BE2C (cell line): ENCODE measurements around the gene SLC30A3.

Experiments used
- DNase-seq: peaks from one replicate; pipeline ENCODE4 v3.0.0-alpha.2; 2020
- H3K27me3 ChIP-seq: fragments of 250-450 bp; sonication (Bioruptor Pico); 2 replicates; pipeline ENCODE4 v1.5.1; 2020; ENCODE audit warnings: mild to moderate bottlenecking
- H3K36me3 ChIP-seq: fragments of 250-450 bp; sonication (Bioruptor Pico); 2 replicates; pipeline ENCODE4 v1.5.1; 2020; ENCODE audit warnings: mild to moderate bottlenecking
- H3K4me1 ChIP-seq: fragments of 250-450 bp; sonication (Bioruptor Pico); 2 replicates; pipeline ENCODE4 v1.5.1; 2020
- H3K4me3 ChIP-seq: 2 replicates; pipeline ENCODE4 v1.5.1; 2011; ENCODE audit warnings: low read depth, low read length
- H3K9me3 ChIP-seq: fragments of 250-450 bp; sonication (Bioruptor Pico); 2 replicates; pipeline ENCODE4 v1.5.1; 2020
- CTCF ChIP-seq: IDR thresholded peaks from 2 replicates; pipeline ENCODE4 v1.5.1; 2012; ENCODE audit warnings: mild to moderate bottlenecking, low read depth, low read length

Gene SLC30A3

GRCh38 chr2:27225526-27225925, 37.3 kb downstream of the SLC30A3 start:
- no peak for TF ChIP-seq CTCF
- no peaks in the 10 kb centered on the region for H3K9me3 ChIP-seq
- peaks cover 93% of the 10 kb centered on the region for H3K36me3 ChIP-seq

DNA sequence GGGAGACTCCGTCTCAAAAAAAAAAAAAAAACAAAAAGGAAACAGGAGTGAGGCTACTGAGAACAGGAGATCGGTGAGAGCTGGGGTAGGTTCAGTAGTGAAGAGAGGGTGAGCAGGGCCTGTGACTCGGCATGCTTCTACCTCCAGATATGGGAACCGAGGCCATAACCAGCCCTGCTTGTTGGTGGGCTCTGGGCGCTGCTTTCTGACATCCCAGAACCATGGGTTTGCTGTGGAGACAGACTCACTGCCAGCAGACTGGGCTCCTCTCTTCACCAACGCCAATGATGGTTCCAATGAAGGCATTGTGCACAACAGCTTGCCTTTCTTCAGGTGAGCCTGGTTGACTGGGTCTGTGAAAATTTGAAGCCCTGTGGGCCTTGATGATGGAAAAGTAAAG, 39.4 kb downstream of the SLC30A3 start:
- no peak for TF ChIP-seq CTCF
- Histone ChIP-seq H3K27me3 (no peaks in the 10 kb centered on the region), H3K4me1 (peaks cover 4% of the 10 kb centered on the region; the same call in 1 of the 2 replicates), H3K9me3 (no peaks in the 10 kb centered on the region), H3K36me3 (peaks cover 91% of the 10 kb centered on the region), H3K4me3 (no peak overlapping the region)
- DNase-seq = no peak

More at GRCh38 chr2:27225526-27225925, 37.3 kb downstream of the SLC30A3 start:
- no peak for DNase-seq
- H3K4me1 ChIP-seq = no peaks in the 10 kb centered on the region
- no peaks in the 10 kb centered on the region for H3K27me3 ChIP-seq
- H3K4me3 ChIP-seq = no peak overlapping the region

- H3K4me1 ChIP-seq = peaks cover 9% of the 10 kb centered on the region
- H3K27me3 ChIP-seq = no peaks in the 10 kb centered on the region
- peaks cover 88% of the 10 kb centered on the region for H3K36me3 ChIP-seq
- H3K4me3 ChIP-seq = no peak overlapping the region
- TF ChIP-seq CTCF = no peak
- H3K9me3 ChIP-seq = no peaks in the 10 kb centered on the region
- DNase-seq = no peak
Observed at GRCh38 chr2:27222407-27222806, 40.4 kb downstream of the SLC30A3 start.

DNA sequence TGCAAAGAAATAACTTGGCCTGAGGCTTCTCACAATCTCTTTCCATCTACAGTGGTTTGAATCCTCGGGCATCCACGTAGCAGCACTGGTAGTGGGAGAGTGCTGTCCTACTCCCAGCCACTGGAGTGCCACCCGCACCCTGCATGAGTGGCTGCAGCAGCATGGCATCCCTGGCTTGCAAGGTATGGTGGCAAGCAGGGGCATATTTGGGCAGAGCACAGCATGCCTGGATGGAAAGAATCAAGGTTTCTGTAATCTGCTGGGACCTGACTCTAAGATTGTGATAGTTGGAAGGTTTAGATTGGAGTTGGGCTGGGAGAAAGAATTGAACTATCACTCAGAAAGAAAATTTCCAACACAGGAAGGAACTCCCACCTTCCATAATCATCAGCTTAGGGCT, 41.7 kb downstream of the SLC30A3 start:
- Histone ChIP-seq H3K9me3 (no peaks in the 10 kb centered on the region), H3K36me3 (peaks cover 84% of the 10 kb centered on the region), H3K4me3 (no peak overlapping the region), H3K4me1 (peaks cover 9% of the 10 kb centered on the region), H3K27me3 (no peaks in the 10 kb centered on the region)
- TF ChIP-seq CTCF = no peak
- DNase-seq = no peak

DNA sequence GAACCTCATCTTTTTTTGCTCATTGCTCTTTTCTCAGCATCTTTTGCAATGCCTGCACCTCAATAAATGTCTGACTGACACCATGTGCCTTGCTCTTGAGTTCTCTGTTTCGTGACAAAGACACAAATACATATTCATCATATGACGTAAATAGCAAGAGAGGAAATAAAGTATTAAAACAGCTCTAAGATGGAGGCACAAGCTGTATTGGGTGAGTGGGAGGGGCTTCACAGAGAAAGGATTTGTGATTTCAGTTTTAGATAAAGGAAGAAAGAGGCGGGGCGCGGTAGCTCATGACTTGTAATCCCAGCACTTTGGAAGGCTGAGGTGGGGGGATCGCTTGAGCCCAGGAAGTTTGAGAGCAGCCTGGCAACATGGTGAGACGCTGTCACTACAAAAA, 42.8 kb downstream of the SLC30A3 start:
- H3K9me3 ChIP-seq = no peaks in the 10 kb centered on the region
- peaks cover 78% of the 10 kb centered on the region for H3K36me3 ChIP-seq
- DNase-seq = no peak
- no peaks in the 10 kb centered on the region for H3K27me3 ChIP-seq
- no peak overlapping the region for H3K4me3 ChIP-seq
- TF ChIP-seq CTCF = no peak
- H3K4me1 ChIP-seq = peaks cover 9% of the 10 kb centered on the region

DNA sequence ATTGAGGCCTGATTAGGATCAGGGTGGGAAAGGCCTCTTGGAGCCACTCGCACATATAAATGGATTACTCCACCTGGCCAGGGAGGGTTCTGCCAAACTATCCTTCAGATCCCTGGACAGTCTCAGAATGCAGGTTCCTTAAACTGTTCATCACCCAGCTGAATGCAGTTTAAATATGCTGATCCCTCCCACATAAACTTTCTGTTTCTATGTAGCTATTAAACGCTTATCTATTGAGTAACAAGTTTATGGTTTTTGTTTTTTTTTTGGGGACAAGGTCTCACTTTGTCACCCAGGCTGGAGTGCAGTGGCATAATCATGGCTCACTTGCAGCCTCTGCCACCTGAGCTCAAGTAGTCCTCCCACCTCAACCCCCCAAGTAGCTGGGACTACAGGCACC, 43.8 kb downstream of the SLC30A3 start:
- H3K27me3 ChIP-seq = no peaks in the 10 kb centered on the region
- peak overlapping the region; percentile 73; the same call in 1 of the 2 replicates for H3K4me3 ChIP-seq
- H3K4me1 ChIP-seq = peaks cover 9% of the 10 kb centered on the region
- H3K36me3 ChIP-seq = peaks cover 74% of the 10 kb centered on the region
- DNase-seq = no peak
- H3K9me3 ChIP-seq = no peaks in the 10 kb centered on the region
- TF ChIP-seq CTCF = no peak
